H1 (cell line): ENCODE results near the gene BRPF1. TPM values are rescaled to one million over a fixed set of nuclear protein-coding genes. Genes with fewer than 3 reads are reported as not detected.

ENCODE experiments used
- CTCF ChIA-PET: fragments of 300-600 bp; sonication (Branson Sonifier 250); formaldehyde crosslinking; loops from one replicate; lab custom pipeline; 2021; ENCODE audit not compliant: partially characterized antibody; lab: Charles Lee
- POLR2A ChIA-PET: fragments of 300-600 bp; sonication (Branson Sonifier 250); formaldehyde crosslinking; loops from one replicate; lab custom pipeline; 2021; ENCODE audit warnings: inconsistent platforms; ENCODE audit not compliant: partially characterized antibody; lab: Charles Lee
- DNase-seq, 2 experiments: peaks; one replicate each; pipeline versions ENCODE4 v3.0.0 to v3.0.0-alpha.2; 2010 to 2022; ENCODE audit warnings: low spot score in 2 of 2, low read depth in 1 of 2, mixed read lengths in 1 of 2
- FAIRE-seq: peaks from 2 replicates; lab custom pipeline; 2011; peaks lifted over from hg19 to GRCh38; lab: Jason Lieb, UNC
- H2AFZ ChIP-seq: 2 replicates; pipeline ENCODE4 v1.8.1; 2012; ENCODE audit warnings: low read length, inconsistent platforms
- H2AK5ac ChIP-seq: 2 replicates; pipeline ENCODE4 v1.6.1; 2013; ENCODE audit warnings: low read depth, low read length
- H2BK120ac ChIP-seq: replicated peaks from 2 replicates; pipeline ENCODE3; 2013; ENCODE audit warnings: low read depth, low read length, inconsistent platforms
- H2BK12ac ChIP-seq: 2 replicates; pipeline ENCODE4 v1.6.1; 2013; ENCODE audit warnings: low read depth, low read length
- H2BK15ac ChIP-seq: 2 replicates; pipeline ENCODE4 v1.6.1; 2013; ENCODE audit warnings: low read length
- H2BK20ac ChIP-seq: 2 replicates; pipeline ENCODE4 v1.6.1; 2013; ENCODE audit warnings: low read length
- H2BK5ac ChIP-seq: 2 replicates; pipeline ENCODE4 v1.6.1; 2013; ENCODE audit warnings: low read depth, low read length
- H3K14ac ChIP-seq: 2 replicates; pipeline ENCODE4 v1.6.1; 2013; ENCODE audit warnings: inconsistent platforms; ENCODE audit not compliant: insufficient read length
- H3K18ac ChIP-seq: 2 replicates; pipeline ENCODE4 v1.6.1; 2013; ENCODE audit warnings: low read length; ENCODE audit errors: extremely low read depth
- H3K23ac ChIP-seq: 2 replicates; pipeline ENCODE4 v1.6.1; 2013; ENCODE audit warnings: inconsistent platforms; ENCODE audit not compliant: insufficient read length
- H3K23me2 ChIP-seq: 2 replicates; pipeline ENCODE4 v1.6.1; 2013; ENCODE audit warnings: low read depth, low read length
- H3K27ac ChIP-seq: 2 replicates; pipeline ENCODE4 v1.6.1; 2011; ENCODE audit warnings: low read depth, low read length, inconsistent platforms
- H3K27me3 ChIP-seq, 4 experiments: replicated peaks in 1 of 4; 1 replicate in 1 of 4; 2 replicates in 3 of 4; pipeline versions ENCODE4 v1.6.1 to v1.8.1; 2011 to 2013; ENCODE audit warnings: low read length in 3 of 4, mild to moderate bottlenecking in 3 of 4, inconsistent platforms in 2 of 4, mixed read lengths in 2 of 4, moderate library complexity in 1 of 4; ENCODE audit not compliant: control insufficient read depth in 3 of 4, insufficient read depth in 3 of 4; ENCODE audit errors: extremely low read depth in 1 of 4
- H3K36me3 ChIP-seq, 4 experiments: 2 replicates each; pipeline versions ENCODE4 v1.6.1 to v1.8.1; 2011 to 2013; ENCODE audit warnings: mild to moderate bottlenecking in 4 of 4, low read length in 3 of 4, moderate library complexity in 2 of 4, control low read depth in 1 of 4, inconsistent platforms in 1 of 4; ENCODE audit not compliant: insufficient read depth in 4 of 4, control insufficient read depth in 2 of 4
- H3K4ac ChIP-seq: replicated peaks from 2 replicates; pipeline ENCODE3; 2013; ENCODE audit warnings: low read length, low read depth, mixed read lengths, inconsistent platforms; ENCODE audit not compliant: insufficient read length
- H3K4me1 ChIP-seq, 4 experiments: replicated peaks in 1 of 4; 1 replicate in 1 of 4; 2 replicates in 3 of 4; pipeline versions ENCODE4 v1.6.1 to v1.8.1; 2011 to 2013; ENCODE audit warnings: low read length in 3 of 4, inconsistent platforms in 2 of 4, mixed read lengths in 1 of 4; ENCODE audit not compliant: insufficient read depth in 4 of 4, control insufficient read depth in 3 of 4
- H3K4me2 ChIP-seq, 2 experiments: 2 replicates each; pipeline versions ENCODE4 v1.6.1 to v1.8.1; 2011 to 2013; ENCODE audit warnings: low read depth in 2 of 2, low read length in 2 of 2, control low read depth in 1 of 2, inconsistent platforms in 1 of 2, mild to moderate bottlenecking in 1 of 2; ENCODE audit not compliant: insufficient read depth in 1 of 2
- H3K4me3 ChIP-seq, 4 experiments: fragments of 200-600, 300-600 bp in 1 of 4; sonication (generic), shearing (Covaris generic), sonication (Bioruptor Twin) in 1 of 4; 2 replicates each; pipeline versions ENCODE4 v1.5.1 to v1.8.1; 2011 to 2016; ENCODE audit warnings: low read length in 4 of 4, low read depth in 3 of 4, control low read depth in 2 of 4, inconsistent platforms in 2 of 4, mild to moderate bottlenecking in 2 of 4, mixed read lengths in 1 of 4, moderate library complexity in 1 of 4; ENCODE audit not compliant: insufficient read depth in 2 of 4; ENCODE audit errors: extremely low read depth in 1 of 4
- H3K56ac ChIP-seq: replicated peaks from 2 replicates; pipeline ENCODE3; 2013; ENCODE audit warnings: low read depth, mild to moderate bottlenecking, mixed read lengths, low read length, inconsistent platforms; ENCODE audit not compliant: insufficient read length
- H3K79me1 ChIP-seq: 2 replicates; pipeline ENCODE4 v1.6.1; 2013; ENCODE audit warnings: low read depth, low read length, control low read depth
- H3K79me2 ChIP-seq, 2 experiments: 2 replicates each; pipeline versions ENCODE4 v1.6.1 to v1.8.1; 2012 to 2013; ENCODE audit warnings: low read length in 2 of 2, mild to moderate bottlenecking in 2 of 2, inconsistent platforms in 1 of 2; ENCODE audit not compliant: insufficient read depth in 2 of 2, control insufficient read depth in 1 of 2
- H3K9ac ChIP-seq, 4 experiments: replicated peaks in 1 of 4; 1 replicate in 1 of 4; 2 replicates in 3 of 4; pipeline versions ENCODE4 v1.6.1 to v1.8.1; 2011 to 2013; ENCODE audit warnings: low read depth in 3 of 4, low read length in 3 of 4, control low read depth in 2 of 4, mild to moderate bottlenecking in 2 of 4, moderate library complexity in 2 of 4, inconsistent platforms in 1 of 4; ENCODE audit errors: extremely low read depth in 1 of 4
- H3K9me3 ChIP-seq, 2 experiments: 2 replicates each; pipeline versions ENCODE4 v1.6.1 to v1.8.1; 2012 to 2013; ENCODE audit warnings: mild to moderate bottlenecking in 2 of 2, moderate library complexity in 2 of 2, control low read depth in 1 of 2, inconsistent platforms in 1 of 2, low read depth in 1 of 2, low read length in 1 of 2, mixed read lengths in 1 of 2; ENCODE audit not compliant: insufficient read depth in 2 of 2
- H4K20me1 ChIP-seq, 2 experiments: replicated peaks in 1 of 2; 2 replicates each; pipeline versions ENCODE3 to v1.8.1; 2011 to 2013; ENCODE audit warnings: inconsistent platforms in 2 of 2, low read length in 2 of 2, mild to moderate bottlenecking in 1 of 2; ENCODE audit not compliant: insufficient read depth in 2 of 2, control insufficient read depth in 1 of 2
- H4K5ac ChIP-seq: 2 replicates; pipeline ENCODE4 v1.6.1; 2013; ENCODE audit warnings: low read length, low read depth, mixed read lengths, inconsistent platforms; ENCODE audit not compliant: insufficient read length
- H4K8ac ChIP-seq: 2 replicates; pipeline ENCODE4 v1.8.0; 2013; ENCODE audit warnings: mild to moderate bottlenecking, moderate library complexity, low read length, inconsistent platforms; ENCODE audit not compliant: insufficient read depth; ENCODE audit errors: extremely low read depth
- H4K91ac ChIP-seq: replicated peaks from 2 replicates; pipeline ENCODE3; 2013; ENCODE audit warnings: low read length, mixed read lengths, inconsistent platforms; ENCODE audit not compliant: insufficient read length
- EZH2 ChIP-seq: fragments of 200-600 bp; sonication (generic); IDR thresholded peaks from 2 replicates; pipeline ENCODE4 v1.7.1; 2012; ENCODE audit warnings: low read depth, mild to moderate bottlenecking, moderate library complexity, low read length, inconsistent platforms; ENCODE audit not compliant: severe bottlenecking
- TBP ChIP-seq: IDR thresholded peaks from 2 replicates; pipeline ENCODE4 v1.6.1; 2011; ENCODE audit warnings: low read depth, low read length, improper control_type of control experiment
- WGBS, 2 experiments: shearing (Covaris generic) in 1 of 2; methylation state at CpG; one replicate each; pipeline versions ENCODE4 v1.1.6 to v1.1.7; 2013 to 2015; ENCODE audit warnings: low lambda C conversion rate in 2 of 2, mixed read lengths in 2 of 2, inconsistent platforms in 1 of 2, low coverage in 1 of 2, missing lambda C conversion rate in 1 of 2; ENCODE audit not compliant: insufficient replicate concordance in 2 of 2, insufficient coverage in 1 of 2, insufficient read length in 1 of 2; ENCODE audit errors: extremely low coverage in 1 of 2, missing lambda C conversion rate in 1 of 2; 5-methylcytosine and 5-hydroxymethylcytosine counted together
- polyA plus RNA-seq, 7 experiments: library from polyadenylated mRNA; depleted of rRNA in 3 of 7; stranded (reverse) in 5 of 7; unstranded in 2 of 7; fragments of >200 nt in 5 of 7; fragments of 200-250 nt in 2 of 7; gene quantifications; 1 replicate in 5 of 7; 2 replicates in 1 of 7; 4 replicates in 1 of 7; pipeline versions ENCODE4 v1.2.1 to v1.2.3, GENCODE V29; 2011 to 2013; ENCODE audit warnings: missing spikeins in 2 of 7, mixed read lengths in 2 of 7
- total RNA-seq: library from RNA; stranded (reverse); fragmentation: NEBNext Ultra II Directional; extraction: Animal tissue kit (Norgen Biotek cat#: 25700); gene quantifications from 2 replicates; pipeline ENCODE4 v1.2.1, GENCODE V29; 2021

The BRPF1 gene
- total and polyA plus RNA-seq, 2 of the 8 experiments (the other 6 are each of a cell fraction or from before 2014, with no cell fraction given), result 11.3 to 21.7 TPM

GRCh38 chr3:9721015-9721699, 10.4 kb upstream of the BRPF1 start:
- Histone ChIP-seq H4K8ac (no peak overlapping the region), H4K5ac (no peak overlapping the region), H3K9me3 (no peaks in the 10 kb centered on the region), H2BK5ac (no peak overlapping the region), H3K79me1 (no peaks in the 10 kb centered on the region), H3K18ac (no peak overlapping the region), H4K91ac (no peak overlapping the region), H3K4me1 (no peaks in the 10 kb centered on the region; a peak in 1 of 7 replicates), H3K79me2 (no peaks in the 10 kb centered on the region), H2AK5ac (no peak overlapping the region), H3K23ac (no peak overlapping the region), H3K27me3 (no peaks in the 10 kb centered on the region), H2BK15ac (no peak overlapping the region), H3K23me2 (peaks cover 8% of the 10 kb centered on the region; the same call in 1 of the 2 replicates), H3K4me3 (no peak overlapping the region), H2AFZ (no peak overlapping the region), H3K14ac (no peak overlapping the region), H3K56ac (no peak overlapping the region), H2BK120ac (no peak overlapping the region), H3K4ac (no peak overlapping the region), H3K27ac (no peak overlapping the region), H2BK20ac (no peak overlapping the region), H3K4me2 (no peak overlapping the region), H4K20me1 (peaks cover 0 to 1% of the 10 kb centered on the region in 2 experiments), H3K9ac (no peak overlapping the region), H3K36me3 (no peaks in the 10 kb centered on the region), H2BK12ac (no peak overlapping the region)
- CTCF ChIA-PET, result interaction anchor here (0.6 to 1.6 kb wide), 9 partner anchors 12 to 218 kb away, joined by 3 to 5 read pairs (median 3); no protein-coding TSS in a partner anchor
- WGBS, 2 experiments, result 71% methylated on average over 7 of the region's 7 CpGs; no CpG with 5 or more reads in 1 of the 2 experiments
- DNase-seq (no peak), FAIRE-seq (no peak)
- TF ChIP-seq TBP, result no peak
- no peak for TF ChIP-seq EZH2
- POLR2A ChIA-PET, result interaction anchor here (1.2 to 1.4 kb wide), 2 partner anchors 13 to 23 kb away, joined by 3 read pairs; no protein-coding TSS in a partner anchor
